ENCODE data around the gene AR. TPM values are rescaled to one million over a fixed set of nuclear protein-coding genes. Genes with fewer than 3 reads are reported as not detected.

The AR gene
- total and polyA plus RNA-seq, 4 donors, result 0.43 to 5.3 (median 2.8) TPM

DNA sequence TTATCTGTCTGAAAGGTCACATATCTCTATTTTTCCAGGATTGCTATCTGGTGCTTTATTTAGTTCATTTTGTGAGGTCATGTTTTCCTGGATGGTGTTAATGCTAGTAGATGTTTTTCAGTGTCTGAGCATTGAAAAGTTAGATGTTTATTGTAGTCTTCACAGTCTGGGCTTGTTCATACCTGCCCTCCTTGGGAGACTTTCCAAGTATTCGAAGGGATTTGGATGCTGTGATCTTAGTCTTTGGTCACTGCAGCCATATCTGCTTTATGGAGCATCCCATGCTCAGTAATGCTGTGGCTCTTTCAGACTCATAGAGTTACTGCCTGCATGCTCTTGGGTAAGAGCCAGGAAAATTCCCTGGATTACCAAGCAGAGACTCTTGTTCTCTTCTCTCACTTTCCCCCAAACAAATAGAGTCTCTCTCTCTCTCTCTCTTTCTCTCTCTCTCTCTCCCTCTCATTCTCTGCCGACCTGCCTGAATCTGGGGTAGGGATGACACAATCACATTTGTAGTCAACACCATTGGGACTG, 130.0 kb downstream of the AR start:
- Histone ChIP-seq H3K27ac (ENCODE audit: low read depth in 1 of 2, low read length in 1 of 2) (no peak overlapping the region), H3K36me3 (ENCODE audit: control insufficient read depth in 4 of 4, insufficient read depth in 4 of 4, low read length in 4 of 4) (no peaks in the 10 kb centered on the region), H3K9ac (ENCODE audit: insufficient read depth in 1 of 2, low read length in 2 of 2) (no peak overlapping the region), H3K4me1 (ENCODE audit: control insufficient read depth in 5 of 5, insufficient read depth in 5 of 5, low read length in 5 of 5) (peaks cover 0 to 4% (median 0%) of the 10 kb centered on the region in 5 donors), H3K9me3 (ENCODE audit: control insufficient read depth in 4 of 4, insufficient read depth in 3 of 4, low read length in 3 of 4) (no peaks in the 10 kb centered on the region), H3K27me3 (ENCODE audit: control insufficient read depth in 3 of 3, insufficient read depth in 3 of 3, low read length in 2 of 3) (peaks cover 0 to 4% (median 0%) of the 10 kb centered on the region in 3 donors), H3K4me3 (no peak overlapping the region)
- WGBS, 2 donors, result 61 to 90% methylated on average over 2 of the region's 2 CpGs
- ATAC-seq (ENCODE audit: insufficient read depth, low FRiP score) (no peak), DNase-seq (no peak)
- TF ChIP-seq CTCF (IDR thresholded peaks at IDR 0.05; ENCODE audit: control extremely low read depth, extremely low read depth), result no peak

DNA sequence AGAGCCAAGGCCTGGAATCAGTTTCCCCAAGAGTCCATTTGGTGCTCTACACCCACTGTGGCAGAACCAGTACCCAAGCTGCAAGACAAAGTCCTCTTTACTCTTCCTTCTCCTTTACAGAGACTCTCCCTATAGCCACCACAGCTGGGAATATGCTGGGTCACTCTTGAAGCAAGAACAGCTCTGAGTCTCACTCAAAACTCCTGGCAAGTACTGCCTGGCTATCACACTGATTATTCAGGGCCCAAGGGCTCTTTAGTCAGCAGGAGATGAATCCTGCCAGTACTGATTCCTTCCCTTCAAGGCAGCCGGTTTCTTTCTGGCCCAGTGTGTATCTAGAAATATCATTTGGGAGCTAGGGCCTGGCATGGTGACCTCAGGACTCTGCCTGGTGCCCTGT, 130.9 kb downstream of the AR start:
- no peak overlapping the region for H3K9ac ChIP-seq (ENCODE audit: insufficient read depth in 1 of 2, low read length in 2 of 2)
- no peak for DNase-seq
- no peak for ATAC-seq (ENCODE audit: insufficient read depth, low FRiP score)
- no peak overlapping the region for H3K27ac ChIP-seq (ENCODE audit: low read depth in 1 of 2, low read length in 1 of 2)
- H3K4me1 ChIP-seq (ENCODE audit: control insufficient read depth in 5 of 5, insufficient read depth in 5 of 5, low read length in 5 of 5), result peaks cover 0 to 4% (median 0%) of the 10 kb centered on the region in 5 donors
- H3K9me3 ChIP-seq (ENCODE audit: control insufficient read depth in 4 of 4, insufficient read depth in 3 of 4, low read length in 3 of 4), result no peaks in the 10 kb centered on the region
- 70 to 90% methylated on average over 1 of the region's 1 CpG for WGBS, 2 donors
- H3K27me3 ChIP-seq (ENCODE audit: control insufficient read depth in 3 of 3, insufficient read depth in 3 of 3, low read length in 2 of 3), result peaks cover 0 to 4% (median 0%) of the 10 kb centered on the region in 3 donors
- H3K36me3 ChIP-seq (ENCODE audit: control insufficient read depth in 4 of 4, insufficient read depth in 4 of 4, low read length in 4 of 4), result no peaks in the 10 kb centered on the region
- no peak overlapping the region for H3K4me3 ChIP-seq
- TF ChIP-seq CTCF (IDR thresholded peaks at IDR 0.05; ENCODE audit: control extremely low read depth, extremely low read depth), result no peak

DNA sequence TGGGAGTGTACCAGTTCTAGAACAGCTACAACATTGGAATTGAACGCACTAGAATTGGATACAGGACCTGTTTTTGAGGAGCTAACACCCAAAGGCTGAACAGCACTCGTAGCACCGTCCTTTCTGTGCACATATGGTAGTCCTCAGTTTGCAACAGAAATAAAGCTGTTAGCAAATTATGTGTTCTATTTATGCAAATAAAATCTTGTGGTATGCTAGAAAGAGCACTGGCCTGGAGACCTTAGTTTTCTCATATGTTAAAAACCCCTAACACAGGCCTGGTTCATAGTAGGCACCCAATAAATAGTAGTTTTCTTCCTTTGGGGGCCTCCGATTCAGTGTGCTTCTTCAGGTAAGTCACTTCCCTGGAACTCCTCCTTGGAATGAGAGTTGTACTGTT, 140.3 kb downstream of the AR start:
- Histone ChIP-seq H3K9ac (ENCODE audit: insufficient read depth in 1 of 2, low read length in 2 of 2) (no peak overlapping the region), H3K27ac (ENCODE audit: low read depth in 1 of 2, low read length in 1 of 2) (no peak overlapping the region), H3K36me3 (ENCODE audit: control insufficient read depth in 4 of 4, insufficient read depth in 4 of 4, low read length in 4 of 4) (no peaks in the 10 kb centered on the region), H3K27me3 (ENCODE audit: control insufficient read depth in 3 of 3, insufficient read depth in 3 of 3, low read length in 2 of 3) (no peaks in the 10 kb centered on the region), H3K4me3 (no peak overlapping the region), H3K4me1 (ENCODE audit: control insufficient read depth in 5 of 5, insufficient read depth in 5 of 5, low read length in 5 of 5) (no peaks in the 10 kb centered on the region), H3K9me3 (ENCODE audit: control insufficient read depth in 4 of 4, insufficient read depth in 3 of 4, low read length in 3 of 4) (peaks cover 0 to 2% (median 0%) of the 10 kb centered on the region in 4 donors)
- no peak for TF ChIP-seq CTCF (IDR thresholded peaks at IDR 0.05; ENCODE audit: control extremely low read depth, extremely low read depth)
- no peak for ATAC-seq (ENCODE audit: insufficient read depth, low FRiP score)
- WGBS, 2 donors, result 76 to 93% methylated on average over 4 of the region's 4 CpGs
- no peak for DNase-seq

DNA sequence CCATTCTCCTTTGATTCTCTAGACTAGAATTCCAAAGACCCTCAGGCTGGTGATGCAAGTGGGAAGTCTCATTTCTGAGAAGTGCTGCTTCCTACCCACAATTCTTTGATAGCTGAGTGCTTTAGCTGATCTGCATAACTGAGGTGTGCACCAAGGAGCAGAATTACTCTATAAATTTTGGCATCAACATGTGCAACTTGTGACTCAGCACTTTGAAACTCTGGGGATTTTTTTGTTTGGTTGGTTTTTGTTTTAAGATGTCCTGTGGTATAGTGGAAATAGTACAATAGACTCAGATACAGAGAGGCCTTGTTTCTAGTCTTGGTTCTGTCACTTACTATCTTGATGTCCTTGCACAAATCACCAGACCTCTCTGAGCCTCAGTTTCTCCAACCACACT, 148.4 kb downstream of the AR start:
- DNase-seq (no peak), ATAC-seq (ENCODE audit: insufficient read depth, low FRiP score) (no peak)
- Histone ChIP-seq H3K27me3 (ENCODE audit: control insufficient read depth in 3 of 3, insufficient read depth in 3 of 3, low read length in 2 of 3) (no peaks in the 10 kb centered on the region), H3K9ac (ENCODE audit: insufficient read depth in 1 of 2, low read length in 2 of 2) (no peak overlapping the region), H3K4me3 (no peak overlapping the region), H3K9me3 (ENCODE audit: control insufficient read depth in 4 of 4, insufficient read depth in 3 of 4, low read length in 3 of 4) (no peaks in the 10 kb centered on the region), H3K36me3 (ENCODE audit: control insufficient read depth in 4 of 4, insufficient read depth in 4 of 4, low read length in 4 of 4) (no peaks in the 10 kb centered on the region), H3K4me1 (ENCODE audit: control insufficient read depth in 5 of 5, insufficient read depth in 5 of 5, low read length in 5 of 5) (peaks cover 0 to 8% (median 0%) of the 10 kb centered on the region in 5 donors), H3K27ac (ENCODE audit: low read depth in 1 of 2, low read length in 1 of 2) (no peak overlapping the region)
- no peak for TF ChIP-seq CTCF (IDR thresholded peaks at IDR 0.05; ENCODE audit: control extremely low read depth, extremely low read depth)

All from lung (tissue), 12 donors.